Spleen (tissue), 11 donors: Measurements from ENCODE around the gene GPR141. TPM values are rescaled to one million over a fixed set of nuclear protein-coding genes. Genes with fewer than 3 reads are reported as not detected.

Source experiments
- DNase-seq: peaks from one replicate; pipeline ENCODE4 v3.0.0-alpha.2; 2020
- H3K27ac ChIP-seq, 8 donors: fragments of 200-600 bp; sonication (generic) in 7 of 8; 1 replicate in 4 of 8; 2 replicates in 4 of 8; pipeline versions ENCODE4 v1.5.0 to v1.8.0; 2016 to 2021; ENCODE audit warnings: inconsistent platforms in 4 of 8, mild to moderate bottlenecking in 4 of 8, moderate library complexity in 1 of 8
- H3K27me3 ChIP-seq, 7 donors: fragments of 200-600 bp; sonication (generic) in 6 of 7; replicated peaks in 1 of 7; 1 replicate in 4 of 7; 2 replicates in 3 of 7; pipeline versions ENCODE4 v1.5.0 to v1.8.0; 2016 to 2021; ENCODE audit warnings: inconsistent platforms in 3 of 7, mild to moderate bottlenecking in 1 of 7
- H3K36me3 ChIP-seq, 6 donors: fragments of 200-600 bp; sonication (generic) in 5 of 6; 1 replicate in 4 of 6; 2 replicates in 2 of 6; pipeline versions ENCODE4 v1.5.0 to v1.8.0; 2016 to 2021; ENCODE audit warnings: inconsistent platforms in 2 of 6
- H3K4me1 ChIP-seq, 6 donors: fragments of 200-600 bp; sonication (generic) in 5 of 6; 1 replicate in 3 of 6; 2 replicates in 3 of 6; pipeline versions ENCODE4 v1.5.0 to v1.8.0; 2016 to 2021; ENCODE audit warnings: inconsistent platforms in 3 of 6
- H3K4me3 ChIP-seq, 8 donors: fragments of 200-600 bp; sonication (generic) in 7 of 8; 1 replicate in 4 of 8; 2 replicates in 4 of 8; pipeline versions ENCODE4 v1.5.0 to v1.8.0; 2016 to 2021; ENCODE audit warnings: inconsistent platforms in 4 of 8, mild to moderate bottlenecking in 4 of 8, moderate library complexity in 2 of 8
- H3K9me3 ChIP-seq, 8 donors: fragments of 200-600 bp; sonication (generic) in 7 of 8; 1 replicate in 4 of 8; 2 replicates in 4 of 8; pipeline versions ENCODE4 v1.5.0 to v1.8.0; 2016 to 2021; ENCODE audit warnings: inconsistent platforms in 4 of 8
- CTCF ChIP-seq, 11 experiments: fragments of 200-600 bp in 7 of 11; fragments of 450-650 bp in 4 of 11; sonication (generic) in 4 of 11; IDR thresholded peaks in 8 of 11; conservative IDR thresholded peaks in 3 of 11; 1 replicate in 7 of 11; 2 replicates in 4 of 11; pipeline versions ENCODE4 v1.4.0 to v1.8.0; 2016 to 2021; ENCODE audit warnings: antibody characterized with exemption in 11 of 11, inconsistent platforms in 4 of 11, mild to moderate bottlenecking in 1 of 11
- POLR2A ChIP-seq, 3 donors: fragments of 450-650 bp; IDR thresholded peaks; one replicate each; pipeline ENCODE4 v1.5.1; 2017; ENCODE audit warnings: antibody characterized with exemption in 3 of 3, mild to moderate bottlenecking in 1 of 3
- POLR2AphosphoS5 ChIP-seq, 3 donors: sonication (generic); formaldehyde crosslinking; IDR thresholded peaks; one replicate each; pipeline ENCODE4 v1.5.1; 2017; ENCODE audit warnings: antibody characterized with exemption in 3 of 3
- WGBS, 5 donors: extraction: QIAGEN DNeasy Blood & Tissue Kit in 3 of 5; methylation state at CpG; one replicate each; pipeline versions ENCODE4 v1.1.5 to v1.1.7; 2013 to 2018; 5-methylcytosine and 5-hydroxymethylcytosine counted together
- intact Hi-C: fragments of 100-400 bp; cut with DNase I; formaldehyde crosslinking; loops from one replicate; pipeline ENCODE4 v1.15.0; 2023; ENCODE audit warnings: low total_unique reads
- polyA plus RNA-seq, 3 donors: library from polyadenylated mRNA; stranded (reverse); fragments of 200-250 nt; gene quantifications; one replicate each; pipeline ENCODE4 v1.2.1, GENCODE V29; 2013
- total RNA-seq, 7 donors: library from RNA; depleted of rRNA in 3 of 7; stranded (reverse); fragments of >200 nt in 3 of 7; fragmentation: NEBNext Ultra II Directional in 4 of 7; extraction: Animal tissue kit (Norgen Biotek cat#: 25700) in 4 of 7; gene quantifications; one replicate each; pipeline versions ENCODE4 v1.1.0 to v1.2.1, GENCODE V29; 2016 to 2021
- donor health status: healthy with polysubstance abuse.
- donor health status: DM: no; HTN: no; CAD: no; lungs with moderate emphysema.
- donor health status: DM: no; HTN: no; CAD: no.
- donor health status: Bipolar disorder and iron deficiency.
- donor health status: healthy.
- donor health status: DM: no; HTN: no; CAD: no.
- donor health status: DM: yes; HTN: yes; CAD: no.

GPR141 gene
- total and polyA plus RNA-seq, 10 donors = 0.20 to 37.4 (median 9.7) TPM

- H3K9me3 ChIP-seq = no peaks in the 10 kb centered on the region
- intact Hi-C loops = no loop called here
- no peaks in the 10 kb centered on the region for H3K36me3 ChIP-seq
- 77 to 97% (median 89%) methylated on average over 4 of the region's 4 CpGs for WGBS, 5 donors
- no peak overlapping the region for H3K27ac ChIP-seq
- peaks cover 0 to 4% (median 0%) of the 10 kb centered on the region in 7 donors for H3K27me3 ChIP-seq
- DNase-seq = no peak
- no peak for TF ChIP-seq POLR2A (IDR thresholded peaks at IDR 0.05)
- no peak for TF ChIP-seq CTCF (IDR thresholded peaks at IDR 0.05 in 8 of 11, conservative IDR thresholded peaks at IDR 0.05 in 3 of 11)
- TF ChIP-seq POLR2AphosphoS5 (IDR thresholded peaks at IDR 0.05) = no peak
- no peak overlapping the region for H3K4me3 ChIP-seq
- peaks cover 0 to 36% (median 8%) of the 10 kb centered on the region in 6 donors for H3K4me1 ChIP-seq
Measured at GRCh38 chr7:37660614-37661013, 23.0 kb upstream of the GPR141 start.

GRCh38 chr7:37663693-37664092, 19.9 kb upstream of the GPR141 start:
- Histone ChIP-seq H3K36me3 (no peaks in the 10 kb centered on the region), H3K4me3 (peak overlapping the region in 1 of 8 donors; percentile 21), H3K4me1 (peaks cover 0 to 30% (median 4%) of the 10 kb centered on the region in 6 donors), H3K27me3 (peaks cover 0 to 6% (median 0%) of the 10 kb centered on the region in 7 donors), H3K9me3 (no peaks in the 10 kb centered on the region), H3K27ac (peak overlapping the region in 7 of 8 donors; percentile 39 to 88 (median 76))
- DNase-seq = no peak
- WGBS, 5 donors = 23 to 42% (median 36%) methylated on average over 4 of the region's 4 CpGs
- intact Hi-C loops = no loop called here
- TF ChIP-seq CTCF (IDR thresholded peaks at IDR 0.05 in 8 of 11, conservative IDR thresholded peaks at IDR 0.05 in 3 of 11) = no peak
- no peak for TF ChIP-seq POLR2A (IDR thresholded peaks at IDR 0.05)

GRCh38 chr7:37665352-37666022, 18.1 kb upstream of the GPR141 start:
- no peak for TF ChIP-seq POLR2AphosphoS5 (IDR thresholded peaks at IDR 0.05)
- no peak for TF ChIP-seq POLR2A (IDR thresholded peaks at IDR 0.05)
- no peak for TF ChIP-seq CTCF (IDR thresholded peaks at IDR 0.05 in 8 of 11, conservative IDR thresholded peaks at IDR 0.05 in 3 of 11)
- H3K36me3 ChIP-seq = no peaks in the 10 kb centered on the region
- 82 to 87% (median 84%) methylated on average over 6 of the region's 6 CpGs for WGBS, 5 donors
- no peaks in the 10 kb centered on the region for H3K9me3 ChIP-seq
- H3K27me3 ChIP-seq = peaks cover 0 to 6% (median 0%) of the 10 kb centered on the region in 7 donors
- peak overlapping the region in 1 of 8 donors; percentile 31 for H3K4me3 ChIP-seq
- intact Hi-C loops = no loop called here
- no peak for DNase-seq
- peak overlapping the region in 7 of 8 donors; percentile 39 to 88 (median 76) for H3K27ac ChIP-seq
- peaks cover 0 to 30% (median 4%) of the 10 kb centered on the region in 6 donors for H3K4me1 ChIP-seq

- no peak for DNase-seq
- TF ChIP-seq POLR2A (IDR thresholded peaks at IDR 0.05) = no peak
- no peak for TF ChIP-seq CTCF (IDR thresholded peaks at IDR 0.05 in 8 of 11, conservative IDR thresholded peaks at IDR 0.05 in 3 of 11)
- no peak for TF ChIP-seq POLR2AphosphoS5 (IDR thresholded peaks at IDR 0.05)
- Histone ChIP-seq H3K9me3 (no peaks in the 10 kb centered on the region), H3K27me3 (peaks cover 0 to 6% (median 0%) of the 10 kb centered on the region in 7 donors), H3K4me3 (peak overlapping the region in 1 of 8 donors; percentile 31), H3K4me1 (peaks cover 0 to 34% (median 4%) of the 10 kb centered on the region in 6 donors), H3K36me3 (no peaks in the 10 kb centered on the region), H3K27ac (peak overlapping the region in 7 of 8 donors; percentile 39 to 88 (median 76))
- intact Hi-C loops = no loop called here
- 67 to 77% (median 77%) methylated on average over 8 of the region's 8 CpGs for WGBS, 5 donors
Measured at GRCh38 chr7:37666026-37666799, 17.4 kb upstream of the GPR141 start.
